HCT116 (cell line): ENCODE measurements around the gene LYRM1.

ENCODE experiments used
- TF ChIP-seq, protein P1 (sequence below): IDR thresholded peaks from 2 replicates; pipeline ENCODE4 v1.6.1; 2012; ENCODE audit warnings: low read depth
- TF ChIP-seq, protein P2 (sequence below): IDR thresholded peaks from 2 replicates; pipeline ENCODE4 v1.6.1; 2012
- TF ChIP-seq, protein P3 (sequence below), 3 experiments: fragments of 200-600 bp in 1 of 3; sonication (generic) in 1 of 3; IDR thresholded peaks in 2 of 3; conservative IDR thresholded peaks in 1 of 3; 2 replicates each; pipeline ENCODE4 v1.5.1; 2012 to 2017; ENCODE audit warnings: low read depth in 2 of 3, low read length in 2 of 3, antibody characterized with exemption in 1 of 3, borderline replicate concordance in 1 of 3, control low read depth in 1 of 3, mild to moderate bottlenecking in 1 of 3, mixed read lengths in 1 of 3, mixed run types in 1 of 3, moderate library complexity in 1 of 3; ENCODE audit not compliant: insufficient read depth in 1 of 3

DNA sequence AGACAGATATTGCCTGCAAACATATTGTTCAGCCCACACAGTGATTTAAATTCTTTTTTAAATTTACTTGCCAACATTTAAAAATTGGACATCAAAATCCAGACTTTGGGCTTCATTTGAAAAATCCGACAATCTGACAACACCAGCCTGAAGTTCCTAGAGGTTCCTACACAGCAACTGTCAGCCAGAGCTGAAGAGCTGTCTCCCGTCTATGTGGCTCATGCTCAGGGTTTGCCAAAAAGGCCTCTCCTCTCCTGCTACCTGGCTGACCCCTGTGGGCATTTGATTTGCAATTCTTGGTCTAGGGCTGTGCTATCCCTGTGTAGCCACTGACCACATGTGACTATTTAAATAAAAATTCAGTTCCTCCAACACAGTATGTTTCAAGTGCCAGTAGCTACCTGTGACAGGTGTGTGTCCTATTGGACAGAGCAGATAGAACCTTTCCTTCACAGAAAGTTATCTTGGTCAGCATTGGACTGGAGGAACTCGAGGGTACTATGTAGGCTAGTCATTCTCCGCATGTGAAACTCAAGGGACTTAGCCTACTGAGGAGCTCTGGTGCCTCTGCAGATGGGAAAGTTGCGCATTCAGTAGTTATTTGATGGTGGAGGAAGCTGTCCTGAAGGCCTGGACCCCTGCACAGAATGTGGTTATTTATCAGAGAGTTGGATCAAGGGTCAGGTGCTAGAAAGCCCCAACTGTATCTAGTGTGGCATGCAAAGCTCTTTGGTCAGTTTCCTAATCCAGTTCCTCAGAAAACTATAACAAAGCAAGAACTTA lies 2.7 kb downstream of the LYRM1 start:
- TF ChIP-seq, protein P1, sequence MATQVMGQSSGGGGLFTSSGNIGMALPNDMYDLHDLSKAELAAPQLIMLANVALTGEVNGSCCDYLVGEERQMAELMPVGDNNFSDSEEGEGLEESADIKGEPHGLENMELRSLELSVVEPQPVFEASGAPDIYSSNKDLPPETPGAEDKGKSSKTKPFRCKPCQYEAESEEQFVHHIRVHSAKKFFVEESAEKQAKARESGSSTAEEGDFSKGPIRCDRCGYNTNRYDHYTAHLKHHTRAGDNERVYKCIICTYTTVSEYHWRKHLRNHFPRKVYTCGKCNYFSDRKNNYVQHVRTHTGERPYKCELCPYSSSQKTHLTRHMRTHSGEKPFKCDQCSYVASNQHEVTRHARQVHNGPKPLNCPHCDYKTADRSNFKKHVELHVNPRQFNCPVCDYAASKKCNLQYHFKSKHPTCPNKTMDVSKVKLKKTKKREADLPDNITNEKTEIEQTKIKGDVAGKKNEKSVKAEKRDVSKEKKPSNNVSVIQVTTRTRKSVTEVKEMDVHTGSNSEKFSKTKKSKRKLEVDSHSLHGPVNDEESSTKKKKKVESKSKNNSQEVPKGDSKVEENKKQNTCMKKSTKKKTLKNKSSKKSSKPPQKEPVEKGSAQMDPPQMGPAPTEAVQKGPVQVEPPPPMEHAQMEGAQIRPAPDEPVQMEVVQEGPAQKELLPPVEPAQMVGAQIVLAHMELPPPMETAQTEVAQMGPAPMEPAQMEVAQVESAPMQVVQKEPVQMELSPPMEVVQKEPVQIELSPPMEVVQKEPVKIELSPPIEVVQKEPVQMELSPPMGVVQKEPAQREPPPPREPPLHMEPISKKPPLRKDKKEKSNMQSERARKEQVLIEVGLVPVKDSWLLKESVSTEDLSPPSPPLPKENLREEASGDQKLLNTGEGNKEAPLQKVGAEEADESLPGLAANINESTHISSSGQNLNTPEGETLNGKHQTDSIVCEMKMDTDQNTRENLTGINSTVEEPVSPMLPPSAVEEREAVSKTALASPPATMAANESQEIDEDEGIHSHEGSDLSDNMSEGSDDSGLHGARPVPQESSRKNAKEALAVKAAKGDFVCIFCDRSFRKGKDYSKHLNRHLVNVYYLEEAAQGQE = no peak
- TF ChIP-seq, protein P2, sequence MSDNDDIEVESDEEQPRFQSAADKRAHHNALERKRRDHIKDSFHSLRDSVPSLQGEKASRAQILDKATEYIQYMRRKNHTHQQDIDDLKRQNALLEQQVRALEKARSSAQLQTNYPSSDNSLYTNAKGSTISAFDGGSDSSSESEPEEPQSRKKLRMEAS = no peak
- TF ChIP-seq, protein P3, sequence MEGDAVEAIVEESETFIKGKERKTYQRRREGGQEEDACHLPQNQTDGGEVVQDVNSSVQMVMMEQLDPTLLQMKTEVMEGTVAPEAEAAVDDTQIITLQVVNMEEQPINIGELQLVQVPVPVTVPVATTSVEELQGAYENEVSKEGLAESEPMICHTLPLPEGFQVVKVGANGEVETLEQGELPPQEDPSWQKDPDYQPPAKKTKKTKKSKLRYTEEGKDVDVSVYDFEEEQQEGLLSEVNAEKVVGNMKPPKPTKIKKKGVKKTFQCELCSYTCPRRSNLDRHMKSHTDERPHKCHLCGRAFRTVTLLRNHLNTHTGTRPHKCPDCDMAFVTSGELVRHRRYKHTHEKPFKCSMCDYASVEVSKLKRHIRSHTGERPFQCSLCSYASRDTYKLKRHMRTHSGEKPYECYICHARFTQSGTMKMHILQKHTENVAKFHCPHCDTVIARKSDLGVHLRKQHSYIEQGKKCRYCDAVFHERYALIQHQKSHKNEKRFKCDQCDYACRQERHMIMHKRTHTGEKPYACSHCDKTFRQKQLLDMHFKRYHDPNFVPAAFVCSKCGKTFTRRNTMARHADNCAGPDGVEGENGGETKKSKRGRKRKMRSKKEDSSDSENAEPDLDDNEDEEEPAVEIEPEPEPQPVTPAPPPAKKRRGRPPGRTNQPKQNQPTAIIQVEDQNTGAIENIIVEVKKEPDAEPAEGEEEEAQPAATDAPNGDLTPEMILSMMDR (IDR thresholded peaks at IDR 0.05 in 2 of 3, conservative IDR thresholded peaks at IDR 0.05 in 1 of 3; ENCODE audit: borderline replicate concordance in 1 of 3, insufficient read depth in 1 of 3, low read depth in 2 of 3, low read length in 2 of 3) = no peak
